Tibial nerve (tissue), 3 donors: Measurements from ENCODE around the gene MNT.

Source experiments
- POLR2A ChIP-seq, 2 donors: fragments of 450-650 bp; IDR thresholded peaks; one replicate each; pipeline ENCODE4 v1.6.1; 2017; ENCODE audit warnings: antibody characterized with exemption in 2 of 2, mild to moderate bottlenecking in 2 of 2, moderate library complexity in 2 of 2
- TF ChIP-seq, protein P1 (sequence below), 5 experiments: fragments of 200-600 bp in 3 of 5; fragments of 450-650 bp in 2 of 5; sonication (generic) in 3 of 5; IDR thresholded peaks; one replicate each; pipeline ENCODE4 v1.5.1; 2016 to 2019; ENCODE audit warnings: antibody characterized with exemption in 5 of 5, mild to moderate bottlenecking in 3 of 5, moderate library complexity in 2 of 5

- TF ChIP-seq, protein P1, sequence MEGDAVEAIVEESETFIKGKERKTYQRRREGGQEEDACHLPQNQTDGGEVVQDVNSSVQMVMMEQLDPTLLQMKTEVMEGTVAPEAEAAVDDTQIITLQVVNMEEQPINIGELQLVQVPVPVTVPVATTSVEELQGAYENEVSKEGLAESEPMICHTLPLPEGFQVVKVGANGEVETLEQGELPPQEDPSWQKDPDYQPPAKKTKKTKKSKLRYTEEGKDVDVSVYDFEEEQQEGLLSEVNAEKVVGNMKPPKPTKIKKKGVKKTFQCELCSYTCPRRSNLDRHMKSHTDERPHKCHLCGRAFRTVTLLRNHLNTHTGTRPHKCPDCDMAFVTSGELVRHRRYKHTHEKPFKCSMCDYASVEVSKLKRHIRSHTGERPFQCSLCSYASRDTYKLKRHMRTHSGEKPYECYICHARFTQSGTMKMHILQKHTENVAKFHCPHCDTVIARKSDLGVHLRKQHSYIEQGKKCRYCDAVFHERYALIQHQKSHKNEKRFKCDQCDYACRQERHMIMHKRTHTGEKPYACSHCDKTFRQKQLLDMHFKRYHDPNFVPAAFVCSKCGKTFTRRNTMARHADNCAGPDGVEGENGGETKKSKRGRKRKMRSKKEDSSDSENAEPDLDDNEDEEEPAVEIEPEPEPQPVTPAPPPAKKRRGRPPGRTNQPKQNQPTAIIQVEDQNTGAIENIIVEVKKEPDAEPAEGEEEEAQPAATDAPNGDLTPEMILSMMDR (IDR thresholded peaks at IDR 0.05) = peak in 1 of 5 experiments; percentile 31
- TF ChIP-seq POLR2A (IDR thresholded peaks at IDR 0.05) = peak; percentile 86 to 96
Measured at GRCh38 chr17:2399572-2400473, 1.0 kb downstream of the MNT start.
